DMS153 treated with DMSO at 0.1 percent for 48 hours (cell line): ENCODE results near the gene OTOP1.
"Not testable (repeated sequence)": the region's sequence is repeated elsewhere in the genome, so short reads cannot be mapped to it uniquely, and the experiment has no call there.

ENCODE experiments used
- DNase-seq: peaks from one replicate; lab custom pipeline; 2025; ENCODE audit not compliant: unreplicated experiment; lab: John Stamatoyannopoulos, UW

Gene OTOP1, protein sequence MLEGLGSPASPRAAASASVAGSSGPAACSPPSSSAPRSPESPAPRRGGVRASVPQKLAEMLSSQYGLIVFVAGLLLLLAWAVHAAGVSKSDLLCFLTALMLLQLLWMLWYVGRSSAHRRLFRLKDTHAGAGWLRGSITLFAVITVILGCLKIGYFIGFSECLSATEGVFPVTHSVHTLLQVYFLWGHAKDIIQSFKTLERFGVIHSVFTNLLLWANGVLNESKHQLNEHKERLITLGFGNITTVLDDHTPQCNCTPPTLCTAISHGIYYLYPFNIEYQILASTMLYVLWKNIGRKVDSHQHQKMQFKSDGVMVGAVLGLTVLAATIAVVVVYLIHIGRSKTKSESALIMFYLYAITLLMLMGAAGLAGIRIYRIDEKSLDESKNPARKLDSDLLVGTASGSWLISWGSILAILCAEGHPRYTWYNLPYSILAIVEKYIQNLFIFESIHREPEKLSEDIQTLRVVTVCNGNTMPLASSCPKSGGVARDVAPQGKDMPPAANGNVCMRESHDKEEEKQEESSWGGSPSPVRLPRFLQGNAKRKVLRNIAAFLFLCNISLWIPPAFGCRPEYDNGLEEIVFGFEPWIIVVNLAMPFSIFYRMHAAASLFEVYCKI

DNA sequence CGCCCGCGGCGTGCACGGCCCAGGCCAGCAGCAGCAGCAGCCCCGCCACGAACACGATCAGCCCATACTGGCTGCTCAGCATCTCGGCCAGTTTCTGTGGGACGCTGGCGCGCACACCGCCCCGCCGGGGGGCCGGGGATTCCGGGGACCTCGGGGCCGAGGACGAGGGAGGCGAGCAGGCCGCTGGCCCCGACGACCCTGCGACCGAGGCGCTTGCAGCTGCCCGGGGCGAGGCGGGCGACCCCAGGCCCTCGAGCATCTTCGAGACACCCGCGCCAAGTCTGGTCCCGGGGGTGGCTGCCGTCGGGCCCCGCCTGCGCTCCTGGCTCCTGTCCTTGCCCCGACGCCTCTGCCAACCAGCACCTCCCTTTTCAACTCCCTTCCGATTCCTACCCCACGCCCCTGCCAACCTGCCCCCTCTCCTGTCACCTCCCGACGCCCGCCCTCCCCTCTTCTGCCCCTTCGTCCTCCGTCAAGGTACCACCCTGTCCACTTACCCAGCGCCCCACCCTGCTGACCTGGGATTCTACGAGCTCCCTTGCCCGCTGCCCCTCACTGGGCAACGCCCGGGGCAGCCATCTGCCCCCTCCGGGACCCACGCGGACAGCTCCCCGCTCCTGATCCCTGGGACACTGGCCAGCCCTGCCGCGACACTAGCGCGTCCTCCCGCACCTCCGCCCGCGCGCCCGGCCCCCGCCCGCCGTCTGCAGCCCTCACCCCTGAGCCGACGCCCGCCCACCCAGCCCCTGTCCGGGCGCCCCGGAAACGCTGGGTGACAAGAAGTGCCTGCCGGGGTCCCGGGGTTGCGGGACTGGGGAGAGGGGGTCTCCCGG lies at the start of gene OTOP1:
OTOP1 (minus strand) TSS at position 324 of the 833 bp plus-strand sequence; CDS start at position 259, 65 bp downstream.
- no peak for DNase-seq

DNA sequence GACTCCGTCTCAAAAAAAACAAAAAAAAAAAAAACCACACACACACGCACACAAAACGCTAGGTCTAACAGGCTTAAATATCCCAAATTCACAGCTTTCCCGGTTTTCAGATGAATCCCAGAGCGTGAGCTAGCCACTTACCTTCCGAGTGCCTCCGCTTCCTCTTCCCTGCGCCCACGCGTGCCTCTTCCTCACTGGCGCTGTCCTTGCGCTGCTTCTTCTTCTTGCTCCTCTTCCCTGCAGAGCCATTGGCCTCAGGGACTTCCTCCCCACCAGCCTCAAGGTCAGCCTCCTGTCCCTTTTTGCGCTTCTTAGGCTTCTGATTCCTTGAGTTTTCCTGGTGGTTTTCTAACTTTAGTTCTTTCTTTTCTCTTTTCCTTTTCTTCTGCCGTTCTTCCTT lies 47.5 kb upstream of the OTOP1 start:
- DNase-seq = no peak

DNA sequence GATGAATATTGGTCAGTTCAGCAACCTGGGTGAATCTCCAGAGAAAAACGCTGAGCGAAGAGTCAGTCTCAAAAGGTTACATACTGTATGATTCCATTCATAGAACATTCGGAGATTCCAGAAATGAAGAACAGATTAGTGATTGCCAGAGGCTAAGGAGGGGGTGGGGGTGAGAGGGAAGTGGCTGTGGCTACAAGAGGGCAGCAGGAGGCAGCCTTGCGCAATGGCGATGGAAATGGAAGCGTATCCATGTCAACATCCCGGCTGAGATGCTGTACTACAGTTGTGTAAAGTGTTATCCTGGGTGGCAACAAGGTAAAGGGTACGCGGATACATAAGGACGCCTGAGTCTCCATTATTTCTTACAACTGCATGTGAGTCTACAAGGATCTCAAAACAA lies 45.2 kb upstream of the OTOP1 start:
- DNase-seq = no peak

DNA sequence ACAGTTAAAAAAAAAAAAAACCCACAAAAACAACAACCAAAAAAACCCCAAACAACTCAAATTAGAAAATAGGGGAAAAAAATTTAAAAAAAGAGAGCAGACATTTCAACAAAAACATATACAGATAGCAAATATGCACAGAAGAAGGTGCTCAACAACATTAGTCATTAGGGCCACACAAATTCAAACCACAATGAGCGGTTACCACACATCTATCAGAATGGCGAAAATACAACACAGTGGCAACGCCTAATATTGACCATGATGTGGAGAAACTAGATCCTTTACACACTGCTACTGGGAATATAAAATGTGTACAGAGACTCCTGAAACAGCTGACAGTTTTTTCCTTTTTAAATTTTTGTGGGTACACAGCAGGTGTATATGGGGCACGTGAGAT lies 43.8 kb upstream of the OTOP1 start:
- no peak for DNase-seq

DNA sequence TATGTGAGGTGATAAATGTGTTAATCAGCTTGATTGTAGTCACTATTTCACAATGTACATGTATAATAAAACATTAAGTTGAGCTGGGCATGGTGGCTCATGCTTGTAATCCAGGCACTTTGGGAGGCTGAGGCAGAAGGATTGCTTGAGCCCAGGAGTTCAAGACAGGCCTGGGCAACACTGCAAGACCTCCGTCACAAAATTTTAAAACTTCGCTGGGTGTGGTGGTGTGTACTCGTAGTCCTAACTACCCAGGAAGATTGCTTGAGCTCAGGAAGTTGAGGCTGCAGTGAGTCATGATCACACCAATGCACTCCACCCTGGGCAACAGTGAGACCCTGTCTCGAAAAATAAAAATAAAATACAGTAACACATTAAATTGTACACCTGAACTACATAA lies 43.1 kb upstream of the OTOP1 start:
- no peak for DNase-seq

DNA sequence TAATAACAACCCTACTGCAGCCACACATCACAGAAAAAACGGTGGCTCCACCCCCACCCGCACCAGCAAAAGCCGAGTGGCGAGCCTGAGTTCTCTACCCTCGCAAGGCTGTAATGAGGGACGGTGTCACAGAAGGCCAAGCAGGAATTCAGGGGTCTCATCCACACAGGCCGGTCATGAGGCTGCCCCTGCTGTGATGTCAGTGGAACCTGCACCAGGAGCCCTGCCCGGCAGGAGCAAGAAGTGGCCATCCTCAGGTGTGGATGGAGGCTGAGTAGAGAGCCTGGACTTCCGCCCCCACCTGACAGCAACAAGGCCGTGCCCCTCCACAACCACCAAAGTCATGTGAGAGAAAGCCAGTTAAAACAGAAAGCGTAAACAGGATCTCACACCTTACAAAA lies 42.6 kb upstream of the OTOP1 start:
- DNase-seq = no peak

DNA sequence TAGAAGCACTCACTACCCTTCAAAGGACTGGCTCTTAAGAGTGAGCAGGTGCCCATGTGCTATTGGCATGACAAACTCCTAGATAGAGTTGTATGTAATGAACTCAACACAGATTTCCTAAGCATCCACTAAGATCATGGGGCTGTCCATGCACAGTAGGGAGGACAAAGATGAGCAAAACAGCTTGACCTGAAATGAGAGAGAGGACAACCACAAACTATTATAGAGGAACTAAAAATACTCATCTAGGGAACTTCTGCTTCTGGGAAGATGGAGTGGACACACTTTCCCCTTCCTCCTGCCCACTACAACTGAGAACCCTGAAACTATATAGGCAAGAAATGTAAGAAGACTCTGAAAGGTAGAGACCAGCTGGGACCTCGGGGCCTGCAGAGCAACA lies 42.0 kb upstream of the OTOP1 start:
- DNase-seq = no peak

DNA sequence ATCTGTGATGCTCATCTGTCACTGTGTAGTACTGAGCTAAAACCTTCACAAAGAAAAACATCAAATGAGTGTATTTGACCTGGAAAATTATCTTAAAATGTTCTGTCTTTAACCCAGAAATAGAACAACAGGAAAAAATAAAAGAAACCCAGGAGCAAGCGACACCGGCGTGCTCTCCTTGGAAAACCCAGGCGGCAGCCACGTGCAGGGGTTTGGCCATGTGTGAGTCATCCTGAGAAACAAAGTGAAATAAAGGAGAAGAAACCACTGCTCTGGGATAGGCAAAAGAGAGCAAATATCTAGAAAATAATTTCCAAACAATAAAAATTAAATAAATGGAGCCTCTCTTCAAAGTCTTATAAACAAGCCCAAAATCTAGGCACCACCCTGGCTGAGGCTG lies 41.3 kb upstream of the OTOP1 start:
- no peak for DNase-seq

DNA sequence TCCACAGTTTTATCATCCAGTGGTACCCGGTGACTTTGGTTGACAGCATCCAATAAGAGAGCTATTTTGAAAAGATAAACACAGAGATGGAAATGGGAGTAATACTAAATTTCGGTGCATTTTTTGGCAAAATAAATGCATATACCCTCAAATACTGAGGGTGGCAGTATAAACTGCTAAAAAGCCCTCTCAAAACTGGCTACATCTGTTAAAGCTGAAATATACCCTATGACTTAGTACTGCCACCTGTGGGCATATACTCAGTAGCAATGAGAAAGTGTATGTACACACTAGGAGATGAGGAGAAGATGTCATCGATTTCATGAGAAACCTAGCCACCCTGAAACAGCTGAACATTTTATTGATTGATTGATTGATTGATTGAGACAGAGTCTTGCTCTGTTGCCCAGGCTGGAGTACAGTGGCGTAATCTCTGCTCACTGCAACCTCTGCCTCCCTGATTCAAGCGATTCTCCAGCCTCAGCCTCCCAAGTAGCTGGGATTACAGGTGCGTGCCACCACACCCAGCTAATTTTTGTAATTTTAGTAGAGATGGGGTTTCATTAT lies 33.5 kb upstream of the OTOP1 start:
- peak; percentile 3 for DNase-seq

DNA sequence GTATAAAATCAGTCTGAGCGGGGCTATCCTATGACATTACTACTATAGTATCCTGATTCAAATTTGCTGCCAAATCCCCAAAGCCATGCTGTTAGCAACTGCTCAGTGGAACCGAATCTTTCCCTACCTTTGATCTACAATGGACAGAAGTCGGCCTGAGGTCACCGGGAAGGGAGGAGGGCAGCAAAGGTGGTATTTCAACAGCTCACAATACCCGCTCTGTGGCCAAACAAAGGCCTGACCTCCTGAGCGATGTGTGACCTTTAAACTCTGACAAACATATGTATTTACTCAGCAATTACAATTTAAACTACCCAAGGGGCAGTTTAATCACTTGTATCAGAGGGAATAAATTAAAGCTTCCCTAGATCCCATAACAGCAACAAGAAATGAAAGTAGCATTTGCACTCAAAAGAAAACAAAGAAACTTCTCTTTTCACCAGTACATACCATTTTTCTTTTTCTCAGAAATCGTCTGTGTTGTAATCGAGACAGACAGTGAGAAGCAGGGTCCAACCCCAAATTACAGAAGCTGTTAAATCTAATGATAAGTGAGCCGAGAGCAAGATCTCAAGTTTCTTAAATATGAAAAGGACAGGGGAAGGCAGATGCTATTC lies 32.9 kb upstream of the OTOP1 start:
- DNase-seq = no peak

DNA sequence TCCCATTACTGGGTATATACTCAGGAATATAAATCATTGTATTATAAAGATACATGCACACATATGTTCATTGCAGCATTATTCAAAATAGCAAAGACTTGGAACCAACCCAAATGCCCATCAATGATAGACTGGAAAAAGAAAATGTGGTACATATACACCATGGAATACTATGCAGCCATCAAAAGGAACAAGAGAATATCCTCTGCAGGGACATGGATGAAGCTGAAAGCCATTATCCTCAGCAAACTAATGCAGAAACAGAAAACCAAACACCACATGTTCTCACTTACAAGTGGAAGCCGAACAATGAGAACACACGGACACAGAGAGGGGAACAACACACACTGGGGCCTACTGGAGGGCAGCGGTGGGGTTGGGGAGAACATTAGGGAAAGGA lies 31.0 kb upstream of the OTOP1 start:
- not testable (repeated sequence) for DNase-seq

DNA sequence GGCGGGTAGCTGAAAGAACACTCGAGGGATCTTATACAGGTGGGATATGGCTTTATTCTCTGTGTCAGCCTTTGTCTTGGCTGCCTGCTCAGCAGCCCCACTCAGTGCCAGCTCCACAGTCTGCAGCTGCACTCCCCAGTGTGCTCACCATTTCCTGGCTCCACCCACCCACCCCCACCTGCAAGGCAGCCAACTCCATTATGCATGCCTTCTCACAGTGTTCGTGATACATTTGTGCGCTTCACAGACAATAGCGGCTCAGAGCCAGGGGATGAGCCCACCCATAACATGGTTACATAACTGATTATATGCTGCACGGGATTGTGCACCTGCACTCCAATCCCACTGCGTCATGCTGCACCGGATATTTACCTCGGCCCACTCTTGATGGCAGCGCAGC lies 30.1 kb upstream of the OTOP1 start:
- DNase-seq = no peak

DNA sequence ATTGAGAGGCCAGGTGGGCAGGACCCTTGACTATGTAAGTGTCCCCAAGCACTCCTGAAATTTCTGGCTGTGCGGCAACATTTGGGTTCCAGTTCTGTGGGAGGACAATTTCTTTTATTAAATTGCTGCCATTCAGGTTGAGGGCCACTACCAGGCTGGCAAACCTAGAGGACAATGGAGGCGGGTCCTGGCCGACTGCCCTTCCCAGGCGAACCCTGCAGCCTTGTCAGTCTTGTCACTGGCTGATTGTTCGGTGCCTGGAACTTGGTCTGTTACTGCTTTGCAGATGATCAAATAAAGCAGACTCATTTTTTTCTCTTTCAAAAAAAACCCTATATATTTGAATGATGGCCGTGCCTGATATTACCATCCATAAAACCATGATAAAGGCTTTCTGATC lies 27.9 kb upstream of the OTOP1 start:
- DNase-seq = no peak

DNA sequence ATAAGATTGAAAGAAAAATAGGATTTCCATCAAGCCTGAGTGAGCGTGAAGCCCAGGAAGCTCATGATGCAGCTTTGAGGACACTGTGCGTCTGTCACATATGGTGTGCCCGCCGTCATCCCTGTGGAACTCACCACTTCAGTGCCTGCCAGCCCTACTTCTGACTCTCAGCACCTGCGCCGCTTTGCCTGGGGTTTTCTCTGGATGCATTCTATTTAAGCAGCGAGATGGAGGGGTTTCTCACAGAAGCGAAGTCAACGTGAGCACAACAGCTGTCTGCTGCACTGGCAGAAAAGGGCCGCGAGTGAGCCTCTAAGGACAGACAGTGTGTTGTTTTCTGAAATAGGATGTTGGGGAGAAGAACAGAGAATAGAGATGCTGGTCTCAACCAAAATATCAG lies 27.5 kb upstream of the OTOP1 start:
- DNase-seq = no peak

DNA sequence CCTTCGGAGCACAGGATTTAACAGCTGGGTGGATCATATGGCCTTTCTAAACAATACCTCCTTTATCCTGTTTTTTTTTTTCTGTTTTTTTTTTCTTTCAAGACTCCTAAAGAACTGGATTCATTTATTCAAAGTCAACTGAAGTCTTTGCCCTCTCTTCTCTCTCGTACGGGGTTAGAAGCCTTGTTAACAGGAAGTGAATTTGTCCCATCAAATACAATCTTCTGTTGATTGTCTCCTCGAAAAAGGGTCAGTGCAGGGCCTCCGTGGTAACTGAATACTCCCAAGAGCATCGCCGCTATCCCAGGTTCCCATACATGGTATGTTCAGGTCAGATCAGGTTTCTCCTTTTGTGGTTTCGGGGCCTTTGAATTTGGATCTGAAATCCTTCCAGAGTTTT lies 23.1 kb upstream of the OTOP1 start:
- no peak for DNase-seq

DNA sequence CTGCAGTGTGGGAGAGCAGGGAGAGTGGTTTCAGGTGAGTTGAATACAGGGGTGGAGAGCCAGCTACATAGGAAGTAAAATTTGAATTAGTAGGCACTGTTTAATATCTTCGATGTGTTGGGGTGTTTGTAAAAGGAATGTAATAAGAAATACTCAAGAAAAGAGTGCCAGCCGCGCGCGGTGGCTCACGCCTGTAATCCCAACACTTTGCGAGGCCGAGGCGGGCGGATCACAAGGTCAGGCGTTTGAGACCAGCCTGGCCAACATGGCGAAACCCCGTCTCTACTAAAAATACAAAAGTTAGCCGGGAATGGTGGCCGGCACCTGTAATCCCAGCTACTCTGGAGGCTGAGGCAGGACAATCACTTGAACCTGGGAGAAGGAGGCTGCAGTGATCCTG lies 22.6 kb upstream of the OTOP1 start:
- not testable (repeated sequence) for DNase-seq

DNA sequence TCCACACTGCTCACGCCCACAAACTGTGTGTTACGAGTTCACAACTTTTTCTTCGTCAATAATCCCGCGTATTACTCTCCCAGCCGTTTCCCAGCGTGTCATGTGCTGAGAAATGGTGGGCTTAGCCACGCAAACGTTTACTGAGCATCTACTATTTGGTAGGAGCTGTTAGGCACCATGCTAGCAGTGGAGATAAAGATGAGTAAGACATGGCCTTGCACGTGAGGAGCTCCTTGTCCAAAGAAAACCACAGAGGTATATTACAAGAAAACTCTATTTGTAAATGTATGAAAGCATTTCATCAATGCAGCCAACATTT lies 22.1 kb upstream of the OTOP1 start:
- no peak for DNase-seq

DNA sequence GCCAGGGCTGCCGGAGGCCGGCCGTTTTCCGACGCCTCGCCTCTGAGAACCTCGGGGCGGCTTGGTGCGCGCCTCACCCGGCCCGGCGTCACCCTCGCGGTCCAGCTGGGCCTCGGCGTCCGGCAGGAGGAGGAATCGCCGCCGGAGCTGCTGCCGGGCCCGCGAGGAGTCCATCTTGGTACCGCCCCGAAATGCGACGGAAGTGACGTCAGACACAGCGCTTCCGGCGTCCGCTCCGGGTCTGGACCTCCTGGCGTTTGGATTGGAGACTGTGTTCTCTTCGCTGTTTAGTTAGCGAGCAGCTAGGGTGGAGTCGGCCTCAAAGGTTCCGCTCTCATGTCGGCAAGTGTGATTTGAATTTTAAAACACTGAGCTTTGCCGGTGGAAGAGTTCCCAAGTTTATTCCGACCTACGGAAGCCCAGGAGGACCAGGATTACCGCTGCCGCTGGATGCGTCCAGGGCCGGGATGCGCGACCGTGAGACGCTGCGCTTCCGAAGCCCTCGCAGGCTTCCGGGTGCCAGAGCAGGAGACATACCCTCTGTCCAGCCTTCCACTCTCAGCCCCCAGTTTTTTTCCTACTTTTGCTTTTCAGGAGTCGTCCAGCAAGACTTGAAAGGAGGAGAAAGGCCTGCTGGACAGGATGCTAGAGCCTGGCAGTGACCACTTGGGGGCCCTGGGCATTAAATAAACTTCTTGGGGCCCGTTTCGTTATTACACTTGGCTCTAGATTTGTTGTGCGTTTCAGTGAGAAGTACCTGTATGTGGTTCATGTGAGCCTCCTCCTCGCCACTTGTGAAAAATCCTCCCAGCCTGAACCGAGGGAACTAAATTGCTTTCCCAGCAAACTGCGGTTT lies 21.5 kb upstream of the OTOP1 start, which contains the start of gene TMEM128:
TMEM128 (minus strand) TSS at position 195 of the 856 bp plus-strand sequence; CDS start at position 174, 21 bp downstream.
- peak; percentile 23 for DNase-seq

DNA sequence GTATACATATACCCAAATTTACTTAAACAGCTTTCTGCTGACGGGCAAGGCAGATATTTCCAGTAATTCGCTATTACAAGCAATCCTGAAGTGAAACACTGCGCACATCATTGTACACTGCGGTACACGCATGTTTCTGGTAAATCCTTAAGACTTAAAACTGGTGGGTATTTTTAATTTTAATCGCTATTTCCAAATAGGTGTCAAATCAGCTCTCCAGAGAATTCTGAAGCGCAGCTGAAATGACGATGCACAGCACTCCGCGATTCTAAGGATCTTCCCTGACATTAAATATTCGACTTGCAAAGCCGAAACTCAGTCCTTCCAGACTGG lies 20.9 kb upstream of the OTOP1 start:
- DNase-seq = no peak

DNA sequence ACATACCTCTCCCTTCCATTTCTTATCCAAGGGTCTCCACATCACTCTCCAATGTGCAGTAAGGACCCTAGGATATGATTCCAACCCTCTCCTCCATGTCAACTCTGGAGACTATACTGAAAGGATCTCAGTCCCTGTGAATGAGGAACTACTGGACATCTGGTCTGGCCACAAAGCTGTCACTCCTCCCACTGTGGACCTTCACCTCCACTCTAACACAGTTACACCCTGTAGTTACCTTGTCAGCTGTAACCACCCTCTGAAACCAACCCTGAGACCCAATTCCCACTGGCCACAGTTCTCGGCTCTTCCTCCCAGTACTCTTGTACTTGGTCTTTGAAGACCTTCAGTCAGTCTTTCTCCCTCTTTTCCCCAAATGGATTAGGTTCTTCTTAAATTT lies 18.4 kb upstream of the OTOP1 start:
- DNase-seq = no peak
